ENCODE data around the gene SDCBP2.
"Not testable (repeated sequence)": the region's sequence is repeated elsewhere in the genome, so short reads cannot be mapped to it uniquely, and the experiment has no call there.

SDCBP2 gene

GRCh38 chr20:1345030-1345755, 16.3 kb upstream of the SDCBP2 start:
- no peak overlapping the region for H3K4me3 ChIP-seq (ENCODE audit: control insufficient read depth, low read depth, low read length)
- no peak for TF ChIP-seq CTCF (conservative IDR thresholded peaks at IDR 0.05; ENCODE audit: control insufficient read depth, insufficient read depth, low read depth, low read length)
- no peak for DNase-seq (ENCODE audit: low read depth)

- not testable (repeated sequence) for DNase-seq (ENCODE audit: low read depth)
Observed at GRCh38 chr20:1343446-1344124, 14.6 kb upstream of the SDCBP2 start.

GRCh38 chr20:1341561-1342265, 12.8 kb upstream of the SDCBP2 start:
- peak; percentile 75 for DNase-seq (ENCODE audit: low read depth)
- no peak overlapping the region for H3K4me3 ChIP-seq (ENCODE audit: control insufficient read depth, low read depth, low read length)
- no peak for TF ChIP-seq CTCF (conservative IDR thresholded peaks at IDR 0.05; ENCODE audit: control insufficient read depth, insufficient read depth, low read depth, low read length)

More at GRCh38 chr20:1343446-1344124, 14.6 kb upstream of the SDCBP2 start:
- not testable (repeated sequence) for H3K4me3 ChIP-seq (ENCODE audit: control insufficient read depth, low read depth, low read length)

- no peak for DNase-seq (ENCODE audit: low read depth)
- no peak overlapping the region for H3K4me3 ChIP-seq (ENCODE audit: control insufficient read depth, low read depth, low read length)
- TF ChIP-seq CTCF (conservative IDR thresholded peaks at IDR 0.05; ENCODE audit: control insufficient read depth, insufficient read depth, low read depth, low read length) = no peak
Observed at GRCh38 chr20:1338801-1339200, 9.9 kb upstream of the SDCBP2 start.

GRCh38 chr20:1338096-1338495, 9.2 kb upstream of the SDCBP2 start:
- no peak for DNase-seq (ENCODE audit: low read depth)
- H3K4me3 ChIP-seq (ENCODE audit: control insufficient read depth, low read depth, low read length) = no peak overlapping the region
- no peak for TF ChIP-seq CTCF (conservative IDR thresholded peaks at IDR 0.05; ENCODE audit: control insufficient read depth, insufficient read depth, low read depth, low read length)

- no peak for TF ChIP-seq CTCF (conservative IDR thresholded peaks at IDR 0.05; ENCODE audit: control insufficient read depth, insufficient read depth, low read depth, low read length)
- no peak overlapping the region for H3K4me3 ChIP-seq (ENCODE audit: control insufficient read depth, low read depth, low read length)
- no peak for DNase-seq (ENCODE audit: low read depth)
Observed at GRCh38 chr20:1337441-1337840, 8.5 kb upstream of the SDCBP2 start.

Data from fibroblast of mammary gland (primary cell).